PFSK-1 (cell line): ENCODE results near the gene GNA14.

Experiments used
- FOXP2 ChIP-seq: optimal IDR thresholded peaks from 2 replicates; pipeline ENCODE3; 2011; ENCODE audit warnings: borderline replicate concordance, control low read depth, inconsistent platforms; ENCODE audit not compliant: insufficient read depth; ENCODE audit errors: extremely low read length, extremely low read depth
- POLR2AphosphoS5 ChIP-seq: IDR thresholded peaks from 2 replicates; pipeline ENCODE4 v1.6.1; 2012; ENCODE audit warnings: low read depth, mild to moderate bottlenecking, control low read depth, low read length, moderate library complexity
- REST ChIP-seq, 2 experiments: IDR thresholded peaks; 2 replicates each; pipeline versions ENCODE4 v1.6.1 to v1.8.0; 2011 to 2012; ENCODE audit warnings: low read depth in 2 of 2, low read length in 2 of 2, control low read depth in 1 of 2, inconsistent platforms in 1 of 2, mild to moderate bottlenecking in 1 of 2, moderate library complexity in 1 of 2; ENCODE audit not compliant: insufficient read depth in 1 of 2
- SIN3A ChIP-seq: IDR thresholded peaks from 2 replicates; pipeline ENCODE4 v1.6.1; 2012; ENCODE audit warnings: mild to moderate bottlenecking, low read length, moderate library complexity, borderline replicate concordance; ENCODE audit not compliant: insufficient read depth
- TAF1 ChIP-seq: IDR thresholded peaks from 2 replicates; pipeline ENCODE4 v1.6.1; 2012; ENCODE audit warnings: low read length, control low read depth, borderline replicate concordance; ENCODE audit not compliant: insufficient read depth

The GNA14 gene

DNA sequence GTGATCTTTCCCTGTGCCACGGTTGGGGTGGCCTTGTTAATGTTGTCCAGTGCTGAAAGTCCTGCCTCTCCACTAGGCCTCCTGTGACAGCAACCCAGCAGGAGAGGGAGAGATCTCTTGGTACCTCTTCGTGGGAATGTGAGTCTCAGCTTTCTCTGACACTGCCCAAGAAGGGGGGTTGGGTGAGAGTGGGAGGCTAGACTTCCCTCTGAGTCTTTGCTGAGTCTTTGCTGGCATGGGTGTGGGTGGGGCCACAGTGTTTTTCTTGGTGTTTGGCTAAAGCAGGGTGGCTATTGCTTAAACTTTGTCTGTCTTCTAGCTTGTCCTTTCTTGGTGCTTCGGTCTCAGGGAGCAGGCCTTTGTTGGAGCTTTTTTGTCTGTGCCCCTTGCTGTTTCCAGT lies 145.6 kb downstream of the GNA14 start:
- TF ChIP-seq FOXP2 = no peak
- TF ChIP-seq REST (IDR thresholded peaks at IDR 0.05; ENCODE audit: insufficient read depth in 1 of 2, low read depth in 2 of 2, low read length in 2 of 2) = no peak
- TF ChIP-seq TAF1 = no peak

DNA sequence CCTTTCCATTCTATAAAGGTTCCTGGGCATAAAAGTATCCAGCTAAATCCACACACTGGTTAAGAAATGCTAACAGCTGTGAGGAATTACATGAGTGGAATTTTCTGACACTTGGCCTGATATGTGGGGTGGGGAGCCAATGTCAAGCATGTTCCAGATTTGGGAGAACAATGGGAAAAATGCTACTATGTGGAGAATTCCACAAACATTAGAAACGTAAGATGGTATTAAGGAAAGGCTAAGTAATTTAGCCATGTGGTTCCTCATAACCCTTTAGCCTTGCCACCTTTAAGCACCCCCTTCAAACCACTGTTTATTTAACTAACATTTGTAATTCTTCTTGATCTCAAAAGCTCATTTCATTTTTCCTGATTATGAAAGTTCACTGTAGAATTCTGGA lies 149.2 kb downstream of the GNA14 start:
- no peak for TF ChIP-seq TAF1

DNA sequence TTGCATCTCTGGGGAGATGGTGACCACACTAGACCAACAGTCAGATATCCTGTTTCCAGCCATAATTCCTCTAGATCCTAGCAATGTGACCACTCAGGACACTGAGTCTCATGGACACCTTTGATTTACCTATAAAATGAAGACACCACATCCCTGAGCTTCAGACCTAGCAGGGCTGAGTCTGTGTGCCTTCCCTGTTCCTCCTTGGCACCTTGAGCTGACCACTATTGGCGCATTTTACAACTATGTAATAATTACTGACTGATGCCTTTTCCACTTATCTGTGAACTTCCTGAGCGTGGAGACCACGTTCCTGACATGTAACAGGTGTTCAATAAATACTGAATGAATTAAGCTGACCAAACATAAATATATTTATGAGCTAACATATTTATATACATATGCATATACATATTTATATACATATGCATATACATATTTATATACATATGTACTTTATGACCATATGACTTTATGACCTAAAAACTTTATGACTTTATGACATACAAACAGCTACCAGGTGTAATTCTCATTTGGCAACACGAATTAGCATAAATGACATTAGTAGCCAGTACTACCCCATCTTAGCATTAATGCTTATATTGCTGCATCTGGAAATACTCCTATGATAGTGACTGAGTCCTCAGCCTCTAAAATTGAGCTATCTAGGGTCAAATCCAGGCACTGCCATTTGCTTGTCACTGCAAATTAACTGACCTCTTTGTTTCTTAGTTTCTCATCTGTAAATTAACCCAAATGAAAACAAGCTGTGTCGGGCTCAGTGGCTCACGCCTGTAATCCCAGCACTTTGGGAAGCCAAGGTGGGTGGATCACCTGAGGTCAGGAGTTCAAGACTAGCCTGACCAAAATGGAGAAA lies 150.6 kb downstream of the GNA14 start:
- TF ChIP-seq TAF1 (no peak), POLR2AphosphoS5 (no peak), REST (IDR thresholded peaks at IDR 0.05; ENCODE audit: insufficient read depth in 1 of 2, low read depth in 2 of 2, low read length in 2 of 2) (no peak), FOXP2 (no peak), SIN3A (no peak)

GRCh38 chr9:77495834-77496671 lies 152.1 kb downstream of the GNA14 start:
- TF ChIP-seq TAF1 = no peak

DNA sequence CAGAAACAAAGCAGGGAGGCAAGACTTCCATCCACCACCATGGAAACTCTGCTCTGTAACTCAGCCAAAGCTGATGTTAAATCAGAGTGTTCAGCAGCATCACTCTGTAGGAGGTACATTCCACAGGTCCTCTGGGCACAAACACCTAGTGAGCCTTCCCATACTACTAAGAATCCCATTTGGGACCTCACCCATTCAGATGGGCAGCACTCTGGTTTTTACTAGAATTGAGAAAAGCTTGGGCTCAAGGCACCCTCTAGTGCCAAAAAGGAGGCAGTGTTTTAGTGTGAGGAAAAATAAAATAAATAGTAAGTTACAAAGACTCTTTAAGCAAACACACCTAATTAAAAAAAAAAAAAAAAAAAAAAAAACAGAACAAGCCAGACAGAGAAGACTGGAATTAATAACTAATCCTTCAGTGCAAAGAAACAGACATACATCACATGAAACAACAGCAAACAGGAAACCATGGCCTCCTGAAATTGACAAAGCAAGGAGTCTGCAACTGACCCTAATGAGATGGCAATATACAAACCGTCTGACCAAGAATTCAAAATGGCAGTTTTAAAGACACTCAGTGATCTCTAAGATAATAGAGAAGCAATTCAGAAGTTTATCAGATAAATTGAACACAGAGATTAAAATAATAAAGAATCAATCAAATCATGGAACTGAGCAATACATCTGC lies 159.5 kb downstream of the GNA14 start:
- TF ChIP-seq POLR2AphosphoS5 = no peak
- TF ChIP-seq SIN3A = no peak

DNA sequence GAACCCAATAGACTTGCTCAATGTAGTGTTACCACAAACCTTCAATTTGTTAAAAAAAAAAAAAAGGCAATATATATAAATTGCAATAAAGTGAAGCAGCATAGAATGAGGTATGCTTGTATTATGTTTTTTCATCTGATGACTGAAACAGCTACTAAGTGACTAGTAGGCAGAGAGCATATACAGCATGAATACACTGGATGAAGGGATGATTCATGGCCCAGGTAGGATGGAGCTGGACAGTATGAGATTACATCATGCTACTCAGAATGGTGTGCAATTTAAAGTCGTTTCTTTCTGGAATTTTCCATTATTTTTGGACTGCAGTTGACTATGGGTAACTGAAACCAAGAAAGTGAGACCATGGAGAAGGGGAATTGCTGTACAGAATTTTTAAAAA lies 161.2 kb downstream of the GNA14 start:
- TF ChIP-seq SIN3A (no peak), FOXP2 (no peak), POLR2AphosphoS5 (no peak), TAF1 (no peak), REST (IDR thresholded peaks at IDR 0.05; ENCODE audit: insufficient read depth in 1 of 2, low read depth in 2 of 2, low read length in 2 of 2) (no peak)
